GM12891 (cell line): ENCODE data around the gene RBM33.

Experiments
- POLR2A ChIP-seq: IDR thresholded peaks from 2 replicates; pipeline ENCODE4 v1.6.1; 2011; ENCODE audit warnings: low read depth, low read length, control low read depth
- POLR2AphosphoS5 ChIP-seq: IDR thresholded peaks from 2 replicates; pipeline ENCODE4 v1.6.1; 2011; ENCODE audit warnings: low read depth, low read length, control low read depth
- SPI1 ChIP-seq: IDR thresholded peaks from 2 replicates; pipeline ENCODE4 v1.6.1; 2011; ENCODE audit warnings: low read depth, low read length, control low read depth
- TAF1 ChIP-seq: IDR thresholded peaks from 2 replicates; pipeline ENCODE4 v1.6.1; 2011; ENCODE audit warnings: low read depth, low read length, control low read depth

DNA sequence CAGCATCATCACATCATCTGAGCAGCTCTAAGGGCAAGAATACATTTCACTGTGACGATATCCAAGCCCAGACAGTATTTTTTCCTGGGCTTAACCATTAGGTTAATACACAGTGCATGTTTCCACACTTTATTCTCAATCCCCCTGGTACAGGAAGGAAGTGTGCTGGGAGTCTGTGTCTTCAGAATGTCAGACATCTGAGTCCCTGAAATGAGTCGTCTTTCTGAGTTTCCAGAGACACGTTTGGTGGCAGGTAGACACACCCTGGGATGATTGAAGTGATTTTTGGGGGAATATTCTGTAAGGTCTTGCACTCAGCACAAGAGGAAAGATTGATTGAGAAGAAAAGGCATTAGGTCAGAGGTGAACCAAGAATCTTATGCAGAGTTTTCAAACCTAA, 180.9 kb downstream of the RBM33 start:
- TF ChIP-seq SPI1 = no peak
- no peak for TF ChIP-seq POLR2AphosphoS5
- no peak for TF ChIP-seq POLR2A
- TF ChIP-seq TAF1 = no peak
